Kidney glomerular epithelial cell (primary cell): ENCODE measurements around the gene MORC1.

ENCODE experiments used
- DNase-seq: peaks from one replicate; lab custom pipeline; 2025; lab: John Stamatoyannopoulos, UW

MORC1 gene

DNA sequence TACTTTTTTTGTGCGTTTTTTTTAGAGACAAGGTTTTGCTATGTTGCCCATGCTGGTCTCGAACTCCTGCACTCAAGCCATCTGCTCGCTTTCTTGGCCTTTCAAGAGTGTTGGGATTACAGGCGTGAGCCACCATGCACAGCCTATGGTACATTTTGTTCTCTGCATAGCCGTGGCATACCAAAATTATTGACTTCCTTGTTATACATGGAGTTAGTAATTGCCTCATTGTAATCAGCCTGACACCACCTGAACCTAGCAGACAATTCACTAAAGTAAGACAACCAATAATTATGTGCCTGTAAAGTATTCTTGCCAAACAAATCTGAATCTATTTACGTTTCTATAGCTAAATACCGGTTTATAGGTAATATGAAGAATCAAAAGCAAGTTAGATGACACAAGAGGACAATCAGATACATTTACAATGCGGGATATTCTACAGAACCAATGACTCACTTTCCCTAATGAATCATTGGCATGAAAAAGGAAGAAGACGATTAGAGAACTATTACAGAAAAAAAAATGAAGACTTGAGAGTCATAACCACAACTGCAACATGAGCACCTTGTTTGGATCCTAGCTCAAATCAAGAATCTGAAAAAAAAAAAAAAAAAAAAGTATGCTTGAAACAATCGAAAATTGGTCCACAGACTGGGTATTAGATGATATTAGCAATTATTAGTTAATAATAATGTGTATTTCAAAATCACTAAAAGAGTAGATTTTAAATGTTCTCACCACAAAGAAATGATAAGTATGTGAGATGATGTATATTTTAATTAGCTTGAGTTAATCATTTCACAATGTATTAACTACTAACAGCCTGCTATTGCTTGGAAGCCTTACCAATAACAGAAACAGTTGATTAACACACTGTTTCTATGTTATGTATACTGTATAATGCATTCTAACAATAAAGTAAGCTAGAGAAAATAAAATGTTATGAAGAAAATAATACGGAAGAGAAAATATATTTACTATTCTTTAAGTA is 171.3 kb downstream of the MORC1 start:
- peak; percentile 68 for DNase-seq

DNA sequence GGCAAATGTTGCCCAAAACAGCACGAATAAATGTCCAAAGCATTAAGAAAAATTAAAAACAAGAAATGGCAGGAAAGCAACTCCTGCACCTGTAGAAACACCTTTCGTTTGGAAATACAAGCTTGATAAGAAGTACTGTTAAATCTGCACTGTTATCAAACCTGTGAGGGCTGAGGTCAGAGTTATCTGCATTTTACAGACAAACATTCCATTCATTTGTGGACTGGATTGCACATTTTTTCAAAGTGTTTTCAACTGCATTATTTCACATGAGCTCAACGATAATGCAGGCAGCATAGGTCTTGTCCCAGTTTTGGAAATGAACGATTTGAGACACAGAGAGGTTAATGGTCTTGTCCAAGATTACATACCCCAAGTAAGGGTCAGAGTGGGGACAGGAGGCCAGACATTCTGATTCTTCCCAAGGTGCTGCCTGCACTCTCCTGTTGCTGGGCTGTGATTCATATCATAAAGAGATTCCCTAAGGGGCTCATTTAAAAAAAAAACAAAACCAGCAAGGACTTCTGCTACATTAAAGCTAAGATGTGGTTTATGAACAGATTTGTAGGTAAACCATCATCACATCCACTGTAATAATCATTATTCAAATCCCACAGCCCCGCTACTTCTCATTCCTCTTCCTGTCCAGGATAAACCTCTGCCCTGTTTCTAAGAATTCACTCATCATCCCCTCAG is 177.2 kb downstream of the MORC1 start:
- DNase-seq: no peak

DNA sequence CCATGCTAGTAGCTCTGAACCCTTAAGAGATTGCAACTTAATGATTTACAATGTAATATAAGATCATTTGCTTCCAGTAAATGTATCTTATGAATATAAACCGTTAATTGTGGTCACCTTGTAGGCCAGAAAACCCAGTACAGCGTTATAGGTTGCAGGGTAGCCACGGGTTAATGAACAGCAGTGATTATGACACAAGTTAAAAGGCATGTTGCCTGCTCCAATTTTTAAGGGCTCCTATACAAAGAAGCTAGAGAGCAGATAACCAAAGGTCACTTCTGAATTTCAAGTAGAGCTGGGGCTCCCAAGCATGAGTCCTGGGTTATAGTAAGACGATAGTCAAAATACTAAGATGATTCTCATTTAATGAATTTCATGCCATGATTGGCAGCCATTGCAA is 177.8 kb downstream of the MORC1 start:
- peak; percentile 17 for DNase-seq

DNA sequence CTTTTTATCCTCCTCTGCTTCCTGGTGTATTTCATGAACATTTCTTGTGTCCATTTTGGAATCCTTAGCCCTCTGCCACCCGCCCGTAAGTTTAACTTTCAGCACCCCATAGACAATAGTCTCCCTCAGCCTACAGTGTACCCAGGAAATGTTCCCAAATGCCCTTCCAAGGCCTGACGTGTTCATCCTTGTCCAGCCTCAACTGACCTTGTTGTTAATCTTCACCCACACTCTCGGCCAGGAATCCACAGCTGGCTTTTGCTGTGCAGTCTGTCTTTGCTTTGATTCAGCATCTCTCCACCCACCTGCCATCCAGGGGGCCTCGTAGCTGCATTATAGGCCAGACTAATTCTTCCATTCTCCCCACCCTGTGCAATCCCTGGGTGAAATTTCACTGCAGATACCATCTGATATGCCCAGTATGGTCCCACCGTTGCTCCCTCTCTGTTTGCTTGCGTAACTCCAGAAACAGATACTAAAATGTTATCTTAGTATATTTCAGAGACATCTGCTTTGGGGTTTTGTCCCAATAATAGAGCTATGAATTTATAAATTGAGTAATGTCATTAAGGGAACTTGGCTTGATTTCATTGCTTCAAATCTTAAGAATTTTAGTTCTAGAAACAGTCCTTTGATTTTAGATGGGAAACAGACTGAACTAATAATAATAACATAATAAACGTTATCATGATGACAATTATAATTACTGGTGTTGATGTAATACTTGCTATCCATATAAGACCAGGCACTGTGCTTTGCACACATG is 180.8 kb downstream of the MORC1 start:
- DNase-seq: no peak

DNA sequence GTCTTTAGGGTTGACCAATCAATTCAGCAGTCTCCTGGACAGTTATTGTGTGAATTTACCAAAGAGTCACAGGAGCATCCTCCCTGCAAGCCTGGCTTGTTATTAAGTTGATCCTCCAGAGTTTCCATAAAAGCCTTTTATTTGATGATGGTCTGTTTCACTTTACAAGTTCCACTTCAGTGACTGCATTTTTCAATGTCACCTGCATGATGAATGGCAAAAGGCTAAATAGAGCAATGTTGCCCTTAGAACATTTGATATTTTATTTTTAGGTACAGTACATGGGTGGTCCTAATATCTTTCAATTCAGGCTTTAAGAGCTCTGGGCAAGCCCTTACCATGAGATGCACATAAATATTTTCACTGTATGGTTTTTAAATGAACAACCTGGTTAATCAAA is 186.9 kb downstream of the MORC1 start:
- DNase-seq: no peak

DNA sequence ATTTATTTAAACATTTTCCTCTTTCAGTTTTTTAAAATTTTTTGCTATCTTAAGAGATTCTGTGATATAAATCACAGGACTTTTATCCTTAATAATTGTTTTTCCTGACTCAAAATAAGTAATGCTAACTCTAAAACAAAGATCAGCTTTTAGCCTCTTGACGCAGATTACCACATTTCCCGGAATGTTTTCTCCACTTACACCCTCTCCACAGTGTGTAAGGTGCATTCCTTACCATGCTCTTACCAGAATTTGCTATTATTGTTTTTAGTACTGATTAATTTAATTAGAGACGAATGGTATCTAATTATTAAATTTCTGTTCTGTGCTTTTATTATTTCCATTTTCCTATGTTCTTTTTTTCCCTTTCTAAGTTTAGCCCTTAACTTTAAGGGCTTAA is 199.1 kb downstream of the MORC1 start:
- DNase-seq: no peak

DNA sequence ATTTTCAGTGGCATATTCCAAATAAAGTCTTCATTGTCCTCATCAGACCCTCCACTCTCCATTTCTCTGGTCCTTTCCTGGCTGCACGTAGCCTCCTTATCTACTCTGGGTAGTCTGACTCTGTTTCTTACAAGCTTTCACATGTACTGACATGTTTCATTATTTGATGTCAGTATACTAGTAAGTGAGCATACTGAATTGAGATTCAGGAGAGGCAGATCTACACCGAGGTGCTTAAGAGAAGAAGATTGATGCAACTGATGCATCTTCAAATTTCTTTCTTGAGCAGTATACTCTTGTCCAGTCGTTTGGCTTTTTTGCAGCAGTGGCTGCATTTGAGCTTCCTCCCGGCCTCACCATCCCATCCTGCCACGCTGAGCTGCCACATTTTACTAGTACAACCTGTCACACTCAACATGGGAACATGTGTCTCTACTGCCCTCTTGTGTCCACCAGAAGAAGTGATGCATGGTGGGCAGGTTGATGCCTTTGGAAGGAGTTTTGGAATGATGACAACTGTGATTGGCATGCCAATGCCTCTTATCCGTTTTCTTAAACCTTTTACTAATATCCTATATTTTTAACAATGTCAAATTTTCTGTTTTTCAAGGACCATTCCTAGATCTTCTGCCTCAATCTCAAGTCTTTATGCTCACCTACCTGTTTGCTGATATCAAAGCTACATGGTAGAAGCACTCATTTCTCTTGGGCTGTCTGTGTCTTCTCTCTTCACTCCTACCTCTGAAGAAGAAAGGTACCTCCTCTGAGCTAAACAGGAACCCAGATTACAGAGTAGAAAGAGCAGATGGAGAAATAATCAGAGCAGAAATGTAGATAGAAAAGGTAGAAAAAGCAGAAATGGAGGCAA is 202.9 kb downstream of the MORC1 start:
- DNase-seq: peak; percentile 72

DNA sequence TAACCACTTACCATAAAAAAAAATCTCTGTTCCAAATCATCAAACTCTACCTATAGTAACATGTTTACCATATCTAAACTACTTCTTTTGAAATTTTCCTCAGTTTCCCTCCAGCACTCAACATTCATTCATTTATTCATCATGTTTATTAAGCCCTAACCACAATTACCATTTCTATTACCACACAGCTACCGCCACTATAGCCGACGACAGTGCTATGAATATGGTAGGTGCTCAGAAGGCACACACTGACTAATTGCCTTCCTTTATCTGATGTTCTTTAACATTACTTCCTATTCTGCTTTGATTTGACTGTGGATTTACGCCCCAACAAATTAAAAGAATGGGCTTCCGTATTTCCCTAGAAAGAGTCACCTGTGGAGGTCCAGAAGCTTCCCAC is 208.1 kb downstream of the MORC1 start:
- no peak for DNase-seq
